K562 (cell line): ENCODE measurements around the gene STON2. TPM values are rescaled to one million over a fixed set of nuclear protein-coding genes. Genes with fewer than 3 reads are reported as not detected.

ENCODE experiments used
- ATAC-seq: fragments of 200-7000 bp; cut with Tn5 transposase; 3 replicates; pipeline ENCODE4 v1.9.1; 2020; ENCODE audit warnings: moderate library complexity
- BruUV-seq: library from RNA; stranded (reverse); fragments of 400-500 nt; replicated peaks from 2 replicates; lab custom pipeline; 2021; lab: Mats Ljungman, UMichigan
- CTCF ChIA-PET: fragments of 300-600 bp; formaldehyde crosslinking; extraction: SDS; loops from one replicate; lab custom pipeline; 2021; ENCODE audit warnings: low intra/inter-chr PET ratio; lab: Yijun Ruan, JAX
- POLR2A ChIA-PET: fragments of 300-600, 350-650 bp; sonication (Branson Sonifier 250); formaldehyde crosslinking; extraction: SDS; loops from one replicate; lab custom pipeline; 2021; ENCODE audit warnings: antibody characterized with exemption, inconsistent platforms; lab: Yijun Ruan, JAX
- DNase-seq, 4 experiments: peaks; one replicate each; pipeline versions ENCODE4 v3.0.0 to v3.0.0-alpha.2; 2011 to 2018; ENCODE audit warnings: low spot score in 3 of 4, mixed read lengths in 3 of 4; ENCODE audit errors: extremely low read depth in 1 of 4
- FAIRE-seq: peaks from 2 replicates; lab custom pipeline; 2011; peaks lifted over from hg19 to GRCh38; lab: Jason Lieb, UNC
- H2AFZ ChIP-seq: 2 replicates; pipeline ENCODE4 v1.6.0; 2011; ENCODE audit warnings: low read depth, low read length, control low read depth, inconsistent platforms
- H3K27ac ChIP-seq: fragments of 200-600 bp; 3 replicates; pipeline ENCODE4 v1.8.0; 2011; ENCODE audit warnings: low read depth, mild to moderate bottlenecking, control low read depth, inconsistent platforms, low read length, moderate library complexity, mixed read lengths; ENCODE audit errors: extremely low read depth
- H3K27me3 ChIP-seq, 2 experiments: fragments of 300-600 bp in 1 of 2; 2 replicates in 1 of 2; 3 replicates in 1 of 2; pipeline versions ENCODE4 v1.6.0 to v1.8.0; 2011; ENCODE audit warnings: inconsistent platforms in 2 of 2, low read length in 2 of 2, mild to moderate bottlenecking in 1 of 2, mixed read lengths in 1 of 2, moderate library complexity in 1 of 2; ENCODE audit not compliant: control insufficient read depth in 2 of 2, insufficient read depth in 2 of 2
- H3K36me3 ChIP-seq: fragments of 300-600 bp; 3 replicates; pipeline ENCODE4 v1.8.0; 2011; ENCODE audit warnings: mild to moderate bottlenecking, low read length, inconsistent platforms; ENCODE audit not compliant: control insufficient read depth, insufficient read depth
- H3K4me1 ChIP-seq, 2 experiments: fragments of 200-600 bp in 1 of 2; replicated peaks in 1 of 2; 2 replicates in 1 of 2; 3 replicates in 1 of 2; pipeline versions ENCODE4 v1.5.1 to v1.8.0; 2011; ENCODE audit warnings: inconsistent platforms in 2 of 2, low read length in 2 of 2, mild to moderate bottlenecking in 1 of 2, mixed read lengths in 1 of 2, moderate library complexity in 1 of 2; ENCODE audit not compliant: control insufficient read depth in 2 of 2, insufficient read depth in 2 of 2
- H3K4me2 ChIP-seq: 2 replicates; pipeline ENCODE4 v1.6.1; 2011; ENCODE audit warnings: low read length, control low read depth, inconsistent platforms, mixed read lengths; ENCODE audit not compliant: insufficient read depth
- H3K4me3 ChIP-seq: fragments of 200-600 bp; sonication (generic), shearing (Covaris generic); 2 replicates; pipeline ENCODE4 v1.5.1; 2016; ENCODE audit warnings: control low read depth, inconsistent platforms
- H3K79me2 ChIP-seq: fragments of 200-600 bp; 3 replicates; pipeline ENCODE4 v1.8.0; 2011; ENCODE audit warnings: low read length, inconsistent platforms; ENCODE audit not compliant: control insufficient read depth, insufficient read depth
- H3K9ac ChIP-seq, 2 experiments: 2 replicates each; pipeline versions ENCODE4 v1.6.0 to v1.6.1; 2011; ENCODE audit warnings: low read depth in 2 of 2, low read length in 2 of 2, control low read depth in 1 of 2, inconsistent platforms in 1 of 2, mild to moderate bottlenecking in 1 of 2, mixed read lengths in 1 of 2; ENCODE audit not compliant: insufficient read depth in 1 of 2
- H3K9me1 ChIP-seq: one replicate; pipeline ENCODE4 v1.6.0; 2011; ENCODE audit warnings: inconsistent platforms, mild to moderate bottlenecking, low read length, moderate library complexity; ENCODE audit not compliant: control insufficient read depth, insufficient read depth
- H3K9me3 ChIP-seq: replicated peaks from 2 replicates; pipeline ENCODE4 v1.5.1; 2011; ENCODE audit warnings: low read depth, low read length, inconsistent platforms; ENCODE audit not compliant: control insufficient read depth, insufficient read depth
- H4K20me1 ChIP-seq: replicated peaks from 2 replicates; pipeline ENCODE4 v1.6.1; 2011; ENCODE audit warnings: low read length, inconsistent platforms, mixed read lengths; ENCODE audit not compliant: control insufficient read depth, insufficient read depth
- ELF4 ChIP-seq: fragments of 450-650 bp; formaldehyde crosslinking; IDR thresholded peaks from 2 replicates; pipeline ENCODE4 v1.4.0; 2022; ENCODE audit warnings: missing genetic modification characterization
- MAFF ChIP-seq: IDR thresholded peaks from 2 replicates; pipeline ENCODE4 v1.6.1; 2012; ENCODE audit warnings: low read length, improper control_type of control experiment
- ZNF280A ChIP-seq: fragments of 450-650 bp; IDR thresholded peaks from 2 replicates; pipeline ENCODE4 v1.6.1; 2018; ENCODE audit warnings: mild to moderate bottlenecking, low read depth; ENCODE audit not compliant: partially characterized antibody
- WGBS: fragments of 100-300 bp; shearing (Covaris generic); methylation state at CpG from one replicate; pipeline ENCODE4 v1.1.6; 2016; ENCODE audit warnings: low coverage, mixed read lengths; ENCODE audit not compliant: insufficient coverage; ENCODE audit errors: missing lambda C conversion rate; 5-methylcytosine and 5-hydroxymethylcytosine counted together
- in situ Hi-C: fragments of 300-500 bp; cut with MboI; formaldehyde crosslinking; loops from 4 replicates; pipeline ENCODE4 v1.15.0; 2018; ENCODE audit warnings: inconsistent platforms, mixed read lengths
- intact Hi-C: fragments of 100-400 bp; cut with micrococcal nuclease; formaldehyde crosslinking; loops from 2 replicates; pipeline ENCODE4 v1.14.2; 2022
- polyA plus RNA-seq, 8 experiments: library from polyadenylated mRNA; depleted of rRNA in 4 of 8; stranded (reverse) in 5 of 8; unstranded in 3 of 8; fragments of >200 nt; fragmentation: Nextera tagmentation in 2 of 8; fragmentation: Illumina TruSeq in 1 of 8; extraction: Ambion mirVana in 2 of 8; extraction: Trizol in 1 of 8; gene quantifications; 2 replicates each; pipeline versions ENCODE4 v1.2.1 to v1.2.3, GENCODE V29; 2011 to 2014; ENCODE audit warnings: inconsistent platforms in 1 of 8, missing spikeins in 1 of 8
- total RNA-seq, 7 experiments: library from RNA; depleted of rRNA in 6 of 7; stranded (reverse); fragments of >200 nt in 6 of 7; fragmentation: Illumina TruSeq in 2 of 7; extraction: Trizol in 2 of 7; gene quantifications; 2 replicates each; pipeline versions ENCODE4 v1.2.1 to v1.2.3, GENCODE V29; 2011 to 2021; ENCODE audit warnings: low replicate concordance in 1 of 7

Gene STON2
- total and polyA plus RNA-seq, 9 of the 15 experiments (the other 6 are each of a cell fraction or from before 2014, with no cell fraction given), result 7.8 to 99.3 (median 53.5) TPM

- TF ChIP-seq ZNF280A (no peak), ELF4 (CRISPR knock-in tag) (no peak)
Observed at GRCh38 chr14:81275305-81276072, 124.6 kb downstream of the STON2 start (continued).

- no peak for ATAC-seq
- 0 out of 2 replicates have a peak, but pooled peaks cover 4% of the 10 kb centered on the region for H4K20me1 ChIP-seq
- H3K9ac ChIP-seq, result no peak overlapping the region
- in situ Hi-C loops (loop anchor here (5.0 kb wide), 1 partner anchor 178 kb away; no protein-coding TSS in a partner anchor), intact Hi-C loops (no loop called here)
- no peak overlapping the region for H3K4me3 ChIP-seq
- POLR2A ChIA-PET, result no interaction called here
- no peak overlapping the region for H2AFZ ChIP-seq
- no peak for FAIRE-seq
- WGBS, result 44% methylated on average over 2 of the region's 3 CpGs
- peaks cover 76% of the 10 kb centered on the region; the same call in 2 of the 3 replicates for H3K36me3 ChIP-seq
- no peak for TF ChIP-seq MAFF
- no peak overlapping the region for H3K4me2 ChIP-seq
- no peaks in the 10 kb centered on the region for H3K9me3 ChIP-seq
- no peak overlapping the region for H3K27ac ChIP-seq
- H3K4me1 ChIP-seq, result peaks cover 0 to 4% of the 10 kb centered on the region in 2 experiments; a peak in 1 of 5 replicates
- no TSS peak for BruUV-seq
- H3K9me1 ChIP-seq, result peaks cover 4% of the 10 kb centered on the region
- CTCF ChIA-PET, result no interaction called here
- no peaks in the 10 kb centered on the region for H3K27me3 ChIP-seq
- no peak for DNase-seq
- peaks cover 30% of the 10 kb centered on the region for H3K79me2 ChIP-seq
Observed at GRCh38 chr14:81273961-81274575, 126.1 kb downstream of the STON2 start.
